KMS-11 (cell line): ENCODE results near the gene RASAL2.

Experiments used
- H2AFZ ChIP-seq: fragments of 200-600 bp; sonication (generic); 2 replicates; pipeline ENCODE4 v1.6.1; 2016; ENCODE audit warnings: antibody characterized with exemption, mixed run types, low read depth
- H3K27ac ChIP-seq: fragments of 200-600 bp; sonication (generic); 2 replicates; pipeline ENCODE4 v1.6.1; 2016; ENCODE audit warnings: mild to moderate bottlenecking, mixed run types
- H3K27me3 ChIP-seq: fragments of 200-600 bp; sonication (generic); 2 replicates; pipeline ENCODE4 v1.6.1; 2017; ENCODE audit warnings: mild to moderate bottlenecking, low read depth, mixed run types, moderate library complexity; ENCODE audit not compliant: insufficient read depth
- H3K36me3 ChIP-seq: fragments of 200-600 bp; sonication (generic); 2 replicates; pipeline ENCODE4 v1.6.1; 2017; ENCODE audit warnings: mild to moderate bottlenecking, mixed run types; ENCODE audit not compliant: insufficient read depth
- H3K4me1 ChIP-seq: fragments of 200-600 bp; sonication (generic); 2 replicates; pipeline ENCODE4 v1.6.1; 2016; ENCODE audit warnings: mild to moderate bottlenecking, low read depth, mixed run types; ENCODE audit not compliant: poor library complexity, severe bottlenecking
- H3K4me2 ChIP-seq: fragments of 200-600 bp; sonication (generic); 2 replicates; pipeline ENCODE4 v1.7.0; 2016; ENCODE audit warnings: mild to moderate bottlenecking, mixed run types
- H3K4me3 ChIP-seq: fragments of 200-600 bp; sonication (generic); IDR thresholded peaks from 2 replicates; pipeline ENCODE4 v1.6.1; 2017; ENCODE audit warnings: low read depth, low read length, mixed read lengths; ENCODE audit not compliant: insufficient read depth
- H3K79me2 ChIP-seq: fragments of 200-600 bp; sonication (generic); 2 replicates; pipeline ENCODE4 v1.6.1; 2016; ENCODE audit warnings: low read depth, mixed run types; ENCODE audit not compliant: insufficient read depth
- H3K9ac ChIP-seq: fragments of 200-600 bp; sonication (generic); 2 replicates; pipeline ENCODE4 v1.6.1; 2016; ENCODE audit warnings: mild to moderate bottlenecking, mixed run types
- H4K20me1 ChIP-seq: fragments of 200-600 bp; sonication (generic); 2 replicates; pipeline ENCODE4 v1.6.1; 2016; ENCODE audit warnings: mild to moderate bottlenecking, mixed run types; ENCODE audit not compliant: insufficient read depth
- TF ChIP-seq, protein P1 (sequence below): fragments of 200-600 bp; sonication (generic); conservative IDR thresholded peaks from 2 replicates; pipeline ENCODE4 v1.6.1; 2017; ENCODE audit warnings: low read depth, mild to moderate bottlenecking, antibody characterized with exemption, low read length, moderate library complexity, mixed read lengths

The RASAL2 gene

DNA sequence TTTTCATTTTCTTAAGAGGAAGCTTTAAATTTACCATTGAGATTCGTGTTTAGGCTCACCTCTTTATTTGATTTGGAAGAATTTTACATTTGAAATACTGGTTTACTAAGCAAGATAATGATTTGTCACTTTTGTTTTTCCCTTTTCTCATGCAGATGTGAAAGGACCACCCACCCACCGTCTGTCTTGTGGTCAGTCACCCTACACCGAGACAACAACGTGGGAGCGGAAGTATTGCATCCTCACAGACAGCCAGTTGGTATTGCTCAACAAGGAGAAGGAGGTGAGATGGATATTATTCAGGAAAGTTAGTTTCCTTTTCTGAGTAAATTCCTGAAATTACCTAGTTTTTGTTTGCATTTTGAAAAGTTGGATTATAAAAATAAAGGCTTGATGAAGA, 189.5 kb downstream of the RASAL2 start:
- no peaks in the 10 kb centered on the region for H3K79me2 ChIP-seq
- TF ChIP-seq, protein P1, sequence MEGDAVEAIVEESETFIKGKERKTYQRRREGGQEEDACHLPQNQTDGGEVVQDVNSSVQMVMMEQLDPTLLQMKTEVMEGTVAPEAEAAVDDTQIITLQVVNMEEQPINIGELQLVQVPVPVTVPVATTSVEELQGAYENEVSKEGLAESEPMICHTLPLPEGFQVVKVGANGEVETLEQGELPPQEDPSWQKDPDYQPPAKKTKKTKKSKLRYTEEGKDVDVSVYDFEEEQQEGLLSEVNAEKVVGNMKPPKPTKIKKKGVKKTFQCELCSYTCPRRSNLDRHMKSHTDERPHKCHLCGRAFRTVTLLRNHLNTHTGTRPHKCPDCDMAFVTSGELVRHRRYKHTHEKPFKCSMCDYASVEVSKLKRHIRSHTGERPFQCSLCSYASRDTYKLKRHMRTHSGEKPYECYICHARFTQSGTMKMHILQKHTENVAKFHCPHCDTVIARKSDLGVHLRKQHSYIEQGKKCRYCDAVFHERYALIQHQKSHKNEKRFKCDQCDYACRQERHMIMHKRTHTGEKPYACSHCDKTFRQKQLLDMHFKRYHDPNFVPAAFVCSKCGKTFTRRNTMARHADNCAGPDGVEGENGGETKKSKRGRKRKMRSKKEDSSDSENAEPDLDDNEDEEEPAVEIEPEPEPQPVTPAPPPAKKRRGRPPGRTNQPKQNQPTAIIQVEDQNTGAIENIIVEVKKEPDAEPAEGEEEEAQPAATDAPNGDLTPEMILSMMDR, result no peak
- H3K4me2 ChIP-seq, result no peak overlapping the region
- no peaks in the 10 kb centered on the region for H3K4me1 ChIP-seq
- H3K36me3 ChIP-seq, result no peaks in the 10 kb centered on the region
- H3K9ac ChIP-seq, result no peak overlapping the region
- no peak overlapping the region for H2AFZ ChIP-seq
- no peak overlapping the region for H3K27ac ChIP-seq
- H3K27me3 ChIP-seq, result no peaks in the 10 kb centered on the region
- H3K4me3 ChIP-seq, result no peak overlapping the region
- H4K20me1 ChIP-seq, result no peaks in the 10 kb centered on the region

DNA sequence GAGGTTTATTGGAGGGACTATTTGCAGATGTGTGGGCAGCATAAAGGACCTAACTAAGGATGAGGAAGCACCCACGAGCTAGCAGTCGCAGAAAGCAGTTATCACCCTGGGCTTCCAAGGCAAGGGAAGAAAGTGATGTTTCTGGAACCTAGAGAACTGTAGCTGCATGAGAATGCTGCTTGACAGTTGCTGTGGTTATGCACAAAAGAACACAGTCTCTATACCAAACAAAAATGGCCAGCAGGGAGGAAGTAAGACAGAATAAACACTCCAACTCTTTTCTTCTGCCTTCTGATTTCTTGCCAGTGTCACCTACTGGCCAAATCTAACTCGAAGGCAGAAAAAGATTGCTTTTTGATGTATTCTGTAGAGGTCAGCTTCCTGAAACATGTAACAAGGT, 190.2 kb downstream of the RASAL2 start:
- Histone ChIP-seq H3K4me1 (no peaks in the 10 kb centered on the region), H4K20me1 (no peaks in the 10 kb centered on the region), H2AFZ (no peak overlapping the region), H3K4me2 (no peak overlapping the region), H3K36me3 (no peaks in the 10 kb centered on the region), H3K27me3 (no peaks in the 10 kb centered on the region), H3K9ac (no peak overlapping the region), H3K4me3 (no peak overlapping the region), H3K79me2 (no peaks in the 10 kb centered on the region), H3K27ac (no peak overlapping the region)
- TF ChIP-seq, protein P1, result no peak

DNA sequence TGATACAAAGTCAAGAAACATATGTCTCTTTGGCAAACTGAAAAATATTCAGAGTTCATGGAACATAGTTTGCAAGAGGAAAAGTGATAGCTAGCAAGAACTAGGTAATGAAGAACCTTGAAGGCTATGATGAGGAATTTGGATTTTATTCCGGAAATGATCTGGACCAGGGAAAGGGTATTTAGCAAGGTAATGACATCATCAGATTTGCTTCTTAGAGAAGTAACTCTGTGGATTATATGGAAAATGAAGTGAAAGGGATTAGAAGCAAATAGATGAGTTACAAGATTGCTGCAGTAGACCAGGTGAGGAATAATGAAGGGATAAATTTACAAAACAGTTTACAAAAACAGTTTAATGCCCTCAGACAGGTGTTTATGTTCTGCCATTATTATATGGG, 197.3 kb downstream of the RASAL2 start:
- H3K36me3 ChIP-seq, result no peaks in the 10 kb centered on the region
- H4K20me1 ChIP-seq, result no peaks in the 10 kb centered on the region
- H3K4me1 ChIP-seq, result no peaks in the 10 kb centered on the region
- H3K4me2 ChIP-seq, result no peak overlapping the region
- H3K9ac ChIP-seq, result no peak overlapping the region
- no peaks in the 10 kb centered on the region for H3K79me2 ChIP-seq
- no peak overlapping the region for H3K4me3 ChIP-seq
- TF ChIP-seq, protein P1, result no peak
- no peaks in the 10 kb centered on the region for H3K27me3 ChIP-seq
- H3K27ac ChIP-seq, result no peak overlapping the region
- no peak overlapping the region for H2AFZ ChIP-seq

DNA sequence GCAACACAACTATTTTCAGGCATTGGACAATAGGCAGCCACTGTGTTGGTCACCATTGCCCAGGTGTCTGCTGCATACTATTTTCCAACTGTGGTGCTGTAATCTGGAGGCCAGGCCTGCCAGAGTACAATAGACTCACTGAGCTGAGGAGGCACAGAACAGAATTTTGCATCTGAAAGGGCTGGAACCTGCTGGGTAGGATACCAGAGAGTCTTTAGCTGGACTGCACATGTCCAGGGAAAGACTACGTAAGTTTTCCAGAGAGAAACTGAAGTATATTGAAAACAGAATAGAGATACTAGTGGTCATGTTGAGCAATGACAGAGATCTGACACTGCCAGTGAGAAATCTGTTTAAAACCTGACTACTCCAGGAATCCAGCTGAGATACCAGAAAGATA, 200.8 kb downstream of the RASAL2 start:
- H3K4me2 ChIP-seq, result no peak overlapping the region
- TF ChIP-seq, protein P1, result no peak; the same call in 1 of the 2 replicates
- no peaks in the 10 kb centered on the region for H3K4me1 ChIP-seq
- H3K27ac ChIP-seq, result no peak overlapping the region
- H4K20me1 ChIP-seq, result no peaks in the 10 kb centered on the region
- no peak overlapping the region for H3K9ac ChIP-seq
- no peaks in the 10 kb centered on the region for H3K79me2 ChIP-seq
- no peak overlapping the region for H2AFZ ChIP-seq
- no peak overlapping the region for H3K4me3 ChIP-seq
- H3K27me3 ChIP-seq, result no peaks in the 10 kb centered on the region
- H3K36me3 ChIP-seq, result no peaks in the 10 kb centered on the region

DNA sequence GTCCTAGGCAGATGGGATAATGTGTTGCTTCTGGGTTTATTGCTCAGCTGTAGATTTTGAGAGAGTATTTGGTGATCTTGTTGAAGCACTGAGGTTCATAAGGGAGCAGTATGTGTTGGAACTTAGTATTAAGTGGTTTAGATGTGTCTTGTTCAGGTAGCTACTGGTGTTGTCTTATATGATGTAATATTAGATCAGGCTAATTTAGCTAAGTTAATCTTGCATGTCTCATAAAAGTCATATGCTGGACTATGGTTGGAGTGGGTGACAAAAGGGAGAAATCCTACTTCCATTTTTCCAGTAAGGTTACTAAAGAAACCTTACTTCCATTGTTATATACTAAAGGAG, 206.4 kb downstream of the RASAL2 start:
- no peak overlapping the region for H2AFZ ChIP-seq
- H3K27me3 ChIP-seq, result no peaks in the 10 kb centered on the region
- no peak overlapping the region for H3K4me2 ChIP-seq
- TF ChIP-seq, protein P1, result no peak
- H3K4me1 ChIP-seq, result no peaks in the 10 kb centered on the region
- H3K4me3 ChIP-seq, result no peak overlapping the region
- H3K36me3 ChIP-seq, result no peaks in the 10 kb centered on the region
- no peaks in the 10 kb centered on the region for H4K20me1 ChIP-seq
- H3K9ac ChIP-seq, result no peak overlapping the region
- no peak overlapping the region for H3K27ac ChIP-seq
- H3K79me2 ChIP-seq, result no peaks in the 10 kb centered on the region
